ENCODE data around the gene CYBC1. TPM values are rescaled to one million over a fixed set of nuclear protein-coding genes. Genes with fewer than 3 reads are reported as not detected.

CYBC1 gene
- total and polyA plus RNA-seq, 3 donors from 2014 or later, result 46.3 to 88.2 (median 61.1) TPM

GRCh38 chr17:82407255-82407654, 43.3 kb downstream of the CYBC1 start:
- intact Hi-C loops (cut with DNase I; ENCODE audit: low total_unique reads), result no loop called here
- H3K36me3 ChIP-seq (ENCODE audit: low read depth, missing control alignments), result no peaks in the 10 kb centered on the region
- whole genome bisulfite sequencing, 2 donors, result 88 to 90% methylated on average over 13 of the region's 13 CpGs

GRCh38 chr17:82406131-82406671, 44.4 kb downstream of the CYBC1 start:
- Histone ChIP-seq H3K9me3 (no peaks in the 10 kb centered on the region), H3K27me3 (no peaks in the 10 kb centered on the region), H3K36me3 (ENCODE audit: low read depth, missing control alignments) (no peaks in the 10 kb centered on the region), H3K4me3 (no peak overlapping the region), H3K27ac (no peak overlapping the region), H3K4me1 (no peaks in the 10 kb centered on the region)
- intact Hi-C loops (cut with DNase I; ENCODE audit: low total_unique reads), result no loop called here
- 91 to 98% methylated on average over 6 to 14 of the region's 14 CpGs for WGBS, 2 donors
- no peak for DNase-seq
- no peak for TF ChIP-seq CTCF (IDR thresholded peaks at IDR 0.05)
- TF ChIP-seq POLR2A (IDR thresholded peaks at IDR 0.05), result no peak

More at GRCh38 chr17:82407255-82407654, 43.3 kb downstream of the CYBC1 start:
- no peaks in the 10 kb centered on the region for H3K4me1 ChIP-seq
- no peaks in the 10 kb centered on the region for H3K9me3 ChIP-seq
- no peaks in the 10 kb centered on the region for H3K27me3 ChIP-seq
- DNase-seq, result no peak
- no peak for TF ChIP-seq POLR2A (IDR thresholded peaks at IDR 0.05)
- TF ChIP-seq CTCF (IDR thresholded peaks at IDR 0.05), result no peak
- H3K27ac ChIP-seq, result no peak overlapping the region
- H3K4me3 ChIP-seq, result no peak overlapping the region

- WGBS, 2 donors, result 94% methylated on average over 14 of the region's 14 CpGs
- intact Hi-C loops (cut with DNase I; ENCODE audit: low total_unique reads), result no loop called here
- H3K9me3 ChIP-seq, result no peaks in the 10 kb centered on the region
- no peak overlapping the region for H3K27ac ChIP-seq
- no peak for TF ChIP-seq POLR2A (IDR thresholded peaks at IDR 0.05)
- TF ChIP-seq CTCF (IDR thresholded peaks at IDR 0.05), result no peak
- H3K27me3 ChIP-seq, result no peaks in the 10 kb centered on the region
- no peaks in the 10 kb centered on the region for H3K4me1 ChIP-seq
- H3K36me3 ChIP-seq (ENCODE audit: low read depth, missing control alignments), result no peaks in the 10 kb centered on the region
- H3K4me3 ChIP-seq, result no peak overlapping the region
- DNase-seq, result no peak
These were observed 45.5 kb downstream of the CYBC1 start for GRCh38 chr17:82405051-82405450.

GRCh38 chr17:82403662-82404660, 46.6 kb downstream of the CYBC1 start:
- no peaks in the 10 kb centered on the region for H3K36me3 ChIP-seq (ENCODE audit: low read depth, missing control alignments)
- no peak for TF ChIP-seq POLR2A (IDR thresholded peaks at IDR 0.05)
- no peak for TF ChIP-seq CTCF (IDR thresholded peaks at IDR 0.05)
- intact Hi-C loops (cut with DNase I; ENCODE audit: low total_unique reads), result no loop called here
- WGBS, 2 donors, result 80 to 91% methylated on average over 29 to 67 of the region's 67 CpGs
- DNase-seq, result no peak
- H3K27me3 ChIP-seq, result no peaks in the 10 kb centered on the region
- H3K9me3 ChIP-seq, result no peaks in the 10 kb centered on the region
- no peaks in the 10 kb centered on the region for H3K4me1 ChIP-seq
- H3K27ac ChIP-seq, result no peak overlapping the region
- H3K4me3 ChIP-seq, result peak overlapping the region in 1 of 2 donors; percentile 17

All from testis (tissue), 3 donors.